Hematopoietic multipotent progenitor cell (in vitro differentiated cells): ENCODE measurements around the gene KRTAP10-12. TPM values are rescaled to one million over a fixed set of nuclear protein-coding genes. Genes with fewer than 3 reads are reported as not detected.

ENCODE experiments used
- DNase-seq, 3 donors: peaks; one replicate each; pipeline ENCODE4 v3.0.0-alpha.2; 2011 to 2015; ENCODE audit warnings: low read depth in 2 of 3, low spot score in 2 of 3
- total RNA-seq: library from RNA; depleted of rRNA; stranded (reverse); fragments of >200 nt; gene quantifications from one replicate; pipeline ENCODE4 v1.2.3, GENCODE V29; 2012

The KRTAP10-12 gene
- total RNA-seq, 1 donor = not detected

GRCh38 chr21:44697811-44698734 is 1.1 kb downstream of the KRTAP10-12 start:
- DNase-seq = no peak

- no peak for DNase-seq
Observed at GRCh38 chr21:44699502-44700001, 2.6 kb downstream of the KRTAP10-12 start.

- DNase-seq = no peak
Observed at GRCh38 chr21:44700101-44701022, 3.4 kb downstream of the KRTAP10-12 start.

GRCh38 chr21:44701023-44701400 is 4.0 kb downstream of the KRTAP10-12 start:
- no peak for DNase-seq

GRCh38 chr21:44701541-44701940 is 4.6 kb downstream of the KRTAP10-12 start:
- no peak for DNase-seq

- DNase-seq = no peak
Observed at GRCh38 chr21:44702111-44702972, 5.4 kb downstream of the KRTAP10-12 start.

- DNase-seq = no peak
Observed at GRCh38 chr21:44702973-44703730, 6.2 kb downstream of the KRTAP10-12 start.

- no peak for DNase-seq
Observed at GRCh38 chr21:44703731-44704635, 7.0 kb downstream of the KRTAP10-12 start.

- no peak for DNase-seq
Observed at GRCh38 chr21:44704636-44705001, 7.6 kb downstream of the KRTAP10-12 start.

- no peak for DNase-seq
Observed at GRCh38 chr21:44706026-44706705, 9.2 kb downstream of the KRTAP10-12 start.

GRCh38 chr21:44706706-44707581 is 10.0 kb downstream of the KRTAP10-12 start:
- no peak for DNase-seq

GRCh38 chr21:44708213-44708865 is 11.4 kb downstream of the KRTAP10-12 start:
- no peak for DNase-seq

GRCh38 chr21:44708866-44709425 is 12.0 kb downstream of the KRTAP10-12 start:
- no peak for DNase-seq

GRCh38 chr21:44709426-44710293 is 12.7 kb downstream of the KRTAP10-12 start:
- DNase-seq = no peak

GRCh38 chr21:44710294-44710665 is 13.3 kb downstream of the KRTAP10-12 start:
- no peak for DNase-seq
